GM15510 (cell line): ENCODE data around the gene PRTG.

Experiments
- POLR2A ChIP-seq: IDR thresholded peaks from 3 replicates; pipeline ENCODE4 v1.6.1; 2011; ENCODE audit warnings: borderline replicate concordance; ENCODE audit not compliant: insufficient read length; ENCODE audit errors: extremely low read depth

Gene PRTG

DNA sequence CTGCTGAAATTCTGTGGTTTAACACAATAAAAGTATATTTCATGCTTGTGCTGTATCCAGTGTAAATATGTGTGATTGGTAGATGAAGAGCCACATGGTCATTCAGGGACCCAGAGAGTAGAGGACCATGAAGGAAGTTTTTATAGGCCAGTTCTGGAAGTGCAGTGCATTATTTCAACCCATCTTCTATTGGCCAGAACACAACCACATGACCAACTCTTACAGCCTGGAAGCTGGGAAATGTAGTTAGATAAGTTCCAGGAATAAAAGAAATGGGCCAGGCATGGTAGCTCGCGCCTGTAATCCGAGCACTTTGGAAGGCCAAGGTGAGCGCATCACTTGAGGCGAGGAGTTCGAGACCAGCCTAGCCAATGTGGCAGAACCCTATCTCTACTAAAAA is 21.4 kb upstream of the PRTG start:
- TF ChIP-seq POLR2A: no peak

DNA sequence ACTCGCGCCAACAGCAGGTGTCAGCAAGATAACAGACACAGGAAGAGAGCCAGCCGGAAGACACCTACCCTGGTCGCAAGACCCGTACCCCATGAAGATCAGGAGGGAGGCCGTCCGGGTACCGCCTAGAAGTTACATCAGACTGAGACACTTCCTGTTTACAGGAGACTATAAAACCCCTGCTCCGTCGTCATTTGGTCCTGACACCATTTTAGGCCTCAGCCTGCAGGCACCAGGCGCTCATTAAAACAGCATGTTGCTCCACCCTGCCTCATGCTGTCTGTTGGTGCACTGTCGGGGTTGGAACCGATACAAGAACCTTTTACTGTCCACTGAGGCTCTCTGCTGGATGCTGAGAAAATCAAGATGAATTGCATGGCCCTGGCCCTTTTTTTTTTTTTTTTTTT is 15.6 kb upstream of the PRTG start:
- no peak for TF ChIP-seq POLR2A

- no peak for TF ChIP-seq POLR2A
Observed at GRCh38 chr15:55750706-55751105, 7.8 kb upstream of the PRTG start.

GRCh38 chr15:55743729-55744655 is 1.0 kb upstream of the PRTG start:
- no peak for TF ChIP-seq POLR2A

GRCh38 chr15:55742498-55742926 is 440 bp downstream of the PRTG start:
- TF ChIP-seq POLR2A: no peak

DNA sequence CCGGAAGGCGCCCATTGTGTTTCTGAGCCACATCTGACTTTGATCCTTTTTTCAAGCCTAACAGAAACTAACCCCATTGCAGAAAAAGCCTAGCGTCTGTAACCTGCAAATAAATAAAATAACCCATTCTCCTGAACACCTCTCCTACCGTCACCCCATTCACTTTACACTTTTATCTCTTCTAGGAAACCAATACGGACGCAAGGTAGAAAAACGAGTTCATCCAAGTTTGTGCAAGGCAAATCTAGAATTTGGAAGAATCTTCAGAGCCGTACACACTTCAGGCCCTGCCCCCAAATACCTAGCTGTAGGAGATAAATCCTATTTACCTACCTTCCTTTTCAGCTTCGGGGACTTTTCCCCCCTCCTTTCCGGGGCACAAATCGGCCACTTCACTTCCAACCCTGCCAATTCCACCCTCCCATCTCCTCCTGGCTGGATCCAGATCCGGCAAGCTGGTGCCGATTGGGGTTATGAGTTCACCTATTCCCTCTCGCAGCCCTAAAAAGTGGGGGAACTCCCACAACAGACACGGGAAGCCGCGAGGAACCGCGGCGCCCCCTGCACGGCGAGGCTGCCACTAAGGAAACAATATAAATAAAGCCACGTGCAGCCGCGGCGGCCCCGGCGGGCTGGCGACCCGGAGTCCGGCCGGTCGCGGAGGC is 987 bp downstream of the PRTG start:
- TF ChIP-seq POLR2A: no peak

- TF ChIP-seq POLR2A: no peak
Observed at GRCh38 chr15:55740981-55741832, 1.7 kb downstream of the PRTG start.

GRCh38 chr15:55740359-55740878 is 2.5 kb downstream of the PRTG start:
- no peak for TF ChIP-seq POLR2A

DNA sequence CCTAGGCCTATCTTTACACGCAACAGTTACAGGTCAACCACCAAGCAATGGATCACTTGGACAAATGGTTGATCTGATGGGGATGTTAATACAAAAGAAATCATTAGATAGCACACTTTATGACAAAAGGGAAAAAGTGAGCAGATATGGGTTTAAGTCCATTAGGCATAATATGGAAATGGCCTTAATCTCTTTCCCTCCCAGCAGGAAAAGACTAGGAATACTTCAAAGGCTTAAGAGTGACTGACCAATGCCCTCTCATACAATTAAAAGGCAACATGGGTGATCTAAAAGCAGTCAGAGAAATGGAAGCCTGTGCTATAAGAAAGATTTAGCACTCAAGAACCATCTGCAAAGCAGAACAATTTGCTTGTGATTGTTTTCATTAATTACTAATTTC is 3.3 kb downstream of the PRTG start:
- no peak for TF ChIP-seq POLR2A

DNA sequence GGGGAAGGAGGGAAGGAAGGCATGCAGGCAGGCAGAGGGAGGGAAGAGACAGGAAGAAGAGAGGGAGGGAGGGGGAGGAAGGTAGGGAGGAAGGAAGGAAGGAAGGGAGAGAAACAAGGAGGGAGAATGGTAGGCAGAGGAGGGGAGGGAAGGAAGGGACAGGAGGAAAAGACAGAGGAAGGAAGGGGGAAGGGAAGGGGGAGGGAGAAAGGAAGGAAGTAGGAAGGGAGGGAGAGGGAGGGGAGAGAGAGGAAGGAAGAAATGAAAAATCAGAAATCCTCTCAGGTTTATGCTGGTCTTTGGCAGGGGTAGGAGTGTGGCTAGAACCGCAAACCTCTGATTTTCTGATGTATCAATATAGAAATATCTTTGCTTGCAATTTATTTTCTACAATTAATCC is 4.2 kb downstream of the PRTG start:
- TF ChIP-seq POLR2A: no peak

DNA sequence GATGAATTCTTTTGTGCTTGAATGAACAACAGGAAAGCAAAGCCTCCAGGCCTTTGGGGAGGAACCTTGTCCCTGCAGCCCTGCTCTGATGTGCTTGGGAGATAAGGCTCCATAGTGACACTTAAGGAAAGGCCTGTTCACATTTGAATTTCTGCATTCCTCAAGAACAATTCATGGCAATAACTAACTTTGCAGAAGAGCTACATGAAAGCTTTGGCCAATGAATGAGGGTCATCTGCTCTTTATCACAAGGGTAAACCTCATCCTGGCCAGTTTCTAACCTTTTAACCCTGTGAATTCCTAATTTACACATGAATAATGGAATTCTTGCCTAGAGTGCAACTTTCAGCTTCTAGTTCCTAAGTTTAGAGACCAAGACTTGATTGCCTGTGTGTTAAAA is 5.6 kb downstream of the PRTG start:
- no peak for TF ChIP-seq POLR2A

- no peak for TF ChIP-seq POLR2A
Observed at GRCh38 chr15:55736756-55737155, 6.2 kb downstream of the PRTG start.

- TF ChIP-seq POLR2A: no peak
Observed at GRCh38 chr15:55734641-55735040, 8.3 kb downstream of the PRTG start.

DNA sequence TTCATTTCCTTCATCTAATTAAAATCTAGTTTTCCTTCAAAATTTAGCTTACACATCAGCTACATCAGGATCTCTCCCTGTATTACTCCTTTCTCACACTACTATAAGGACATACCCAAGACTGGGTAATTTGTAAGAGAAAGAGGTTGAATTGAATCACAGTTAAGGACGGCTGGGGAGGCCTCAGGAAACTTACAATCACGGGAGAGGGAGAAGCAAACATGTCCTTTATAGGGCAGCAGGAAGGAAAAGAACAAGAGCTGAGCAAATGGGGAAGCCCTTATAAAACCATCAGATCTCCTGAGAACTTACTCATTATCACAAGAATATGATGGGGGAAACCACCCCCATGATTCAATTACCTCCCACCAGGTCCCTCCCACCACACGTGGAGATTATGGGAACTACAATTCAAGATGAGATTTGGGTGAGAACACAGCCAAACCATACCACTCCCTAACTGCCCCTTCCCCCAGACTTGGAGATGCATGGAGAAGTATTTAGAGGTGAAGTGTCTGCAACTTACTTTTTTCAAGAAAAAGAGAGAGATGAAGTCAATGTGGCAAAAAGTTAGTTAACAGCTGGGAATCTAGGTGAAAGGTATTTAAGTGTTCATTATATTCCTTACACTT is 21.3 kb downstream of the PRTG start:
- no peak for TF ChIP-seq POLR2A
